Fibroblast of lung (primary cell): ENCODE data around the gene SLC28A1.

ENCODE experiments used
- CTCF ChIP-seq, 2 donors: IDR thresholded peaks in 1 of 2; conservative IDR thresholded peaks in 1 of 2; 1 replicate in 1 of 2; 2 replicates in 1 of 2; pipeline ENCODE4 v1.5.1; 2011 to 2012; ENCODE audit warnings: low read length in 2 of 2, control low read depth in 1 of 2, inconsistent platforms in 1 of 2, low read depth in 1 of 2, mild to moderate bottlenecking in 1 of 2
- EZH2 ChIP-seq: IDR thresholded peaks from 2 replicates; pipeline ENCODE4 v1.5.1; 2012; ENCODE audit warnings: low read length, control low read depth, mild to moderate bottlenecking; ENCODE audit errors: missing control alignments

DNA sequence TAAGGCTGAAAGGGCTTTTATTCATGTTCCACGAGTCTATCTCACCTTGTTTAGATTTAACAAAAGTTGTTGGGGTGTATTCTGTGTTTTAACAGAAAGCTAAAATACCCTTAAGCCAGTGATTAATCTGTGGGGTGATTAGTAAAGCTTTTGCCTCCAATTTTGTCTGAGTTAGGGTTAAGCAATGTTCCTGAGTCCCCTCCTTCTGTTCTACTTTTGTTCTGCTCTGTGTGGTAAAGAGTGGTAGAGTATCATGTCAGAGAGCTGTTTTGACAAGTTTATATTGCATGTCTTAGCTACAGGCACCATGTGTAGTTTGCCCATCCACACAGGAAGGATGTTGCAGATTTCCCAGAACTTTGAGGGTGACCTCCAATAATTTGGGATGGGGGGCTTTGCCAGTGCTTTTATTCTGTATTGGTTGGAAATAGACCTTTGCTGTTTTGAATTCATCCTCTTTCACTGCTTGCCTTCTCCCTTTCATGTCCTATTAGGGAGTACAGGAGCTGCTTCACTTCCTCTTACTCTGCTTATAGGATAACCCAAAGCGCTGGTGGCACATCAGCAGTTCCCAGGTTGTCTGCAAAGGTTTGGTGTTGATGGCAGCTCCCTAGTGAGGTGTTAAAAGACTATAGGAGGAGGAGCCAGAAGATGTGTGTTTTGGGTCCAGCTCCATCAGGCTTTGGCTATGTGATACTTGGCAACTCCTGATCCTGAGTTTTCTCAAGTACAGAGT is 104.6 kb downstream of the SLC28A1 start:
- no peak for TF ChIP-seq CTCF (conservative IDR thresholded peaks at IDR 0.05 in 1 of 2, IDR thresholded peaks at IDR 0.05 in 1 of 2; ENCODE audit: low read depth in 1 of 2, low read length in 2 of 2)
- no peak for TF ChIP-seq EZH2
